ENCODE measurements around the gene TEX2.

- TF ChIP-seq POLR2A (IDR thresholded peaks at IDR 0.05): no peak
- TF ChIP-seq CTCF (IDR thresholded peaks at IDR 0.05): no peak
- no peak for TF ChIP-seq POLR2AphosphoS5 (IDR thresholded peaks at IDR 0.05)
Measured at GRCh38 chr17:64124609-64125008, 138.5 kb downstream of the TEX2 start.

All from transverse colon (tissue), 4 donors.